Measurements from ENCODE around the gene OTOP3. TPM values are rescaled to one million over a fixed set of nuclear protein-coding genes. Genes with fewer than 3 reads are reported as not detected.
A peak's percentile ranks its signal among the peaks of the same experiment; 100 is the strongest.

The OTOP3 gene
- total and polyA plus RNA-seq, 7 experiments from 2014 or later = not detected

GRCh38 chr17:74987418-74987908, 51.8 kb downstream of the OTOP3 start, which contains the start of gene CDR2L:
Gene CDR2L (plus strand): TSS chr17:74987632. CDS start chr17:74988044, 412 bp downstream.
- peaks cover 6 to 14% of the 10 kb centered on the region in 2 donors for H3K4me1 ChIP-seq (ENCODE audit: control insufficient read depth in 2 of 2, insufficient read depth in 2 of 2, low read length in 2 of 2)
- Mint-ChIP-seq H3K4me1 (peaks cover 5 to 15% (median 10%) of the 10 kb centered on the region in 7 donors), H3K27ac (peak within 1 kb of the TSS in 8 of 9 donors; percentile 10 to 83 (median 66)), H3K36me3 (no peaks in the 10 kb centered on the region), H3K4me3 (peak within 1 kb of the TSS; percentile 84 to 94 (median 89)), H3K9me3 (no peaks in the 10 kb centered on the region), H3K27me3 (peaks cover 0 to 59% (median 0%) of the 10 kb centered on the region in 5 donors)
- DNase-seq = peak; percentile 87 to 94 (median 90)
- ChIA-PET CTCF (interaction anchor here (0.7 to 2.3 kb wide), 7 partner anchors 17 to 250 kb away, joined by 3 to 11 read pairs (median 4); partner anchors contain the start of genes RAB37 and SUMO2), POLR2A (interaction anchor here (1.0 to 3.0 kb wide), 7 partner anchors 12 to 45 kb away, joined by 3 to 22 read pairs (median 3); partner anchors contain the start of gene MRPL58)
- H3K27me3 ChIP-seq (ENCODE audit: control insufficient read depth in 2 of 2, insufficient read depth in 2 of 2, low read length in 2 of 2) = no peaks in the 10 kb centered on the region
- H3K36me3 ChIP-seq (ENCODE audit: control insufficient read depth in 2 of 3, insufficient read depth in 3 of 3, low read length in 3 of 3) = no peaks in the 10 kb centered on the region
- H3K27ac ChIP-seq (ENCODE audit: low read depth, low read length) = peak within 1 kb of the TSS; percentile 8
- H3K4me3 ChIP-seq (ENCODE audit: low read length) = peak within 1 kb of the TSS; percentile 44
- intact Hi-C loops (cut with micrococcal nuclease) = loop anchor here (1.0 to 10.0 kb wide), 8 partner anchors 15 to 277 kb away; partner anchors contain the start of genes HID1 (in 2 of the 2), MRPL58 (in 2 of the 2), GGA3 (in 1 of the 2) and MRPS7 (in 1 of the 2)
- no peaks in the 10 kb centered on the region for H3K9me3 ChIP-seq (ENCODE audit: control insufficient read depth in 2 of 3, low read length in 3 of 3)
- ATAC-seq = peak; percentile 98

GRCh38 chr17:74987909-74988711, 52.4 kb downstream of the OTOP3 start:
- peak overlapping the region; percentile 8 for H3K27ac ChIP-seq (ENCODE audit: low read depth, low read length)
- peaks cover 0 to 59% (median 0%) of the 10 kb centered on the region in 5 donors for H3K27me3 Mint-ChIP-seq
- peak overlapping the region; percentile 63 to 90 (median 76) for H3K4me3 Mint-ChIP-seq
- no peaks in the 10 kb centered on the region for H3K36me3 ChIP-seq (ENCODE audit: control insufficient read depth in 2 of 3, insufficient read depth in 3 of 3, low read length in 3 of 3)
- no peaks in the 10 kb centered on the region for H3K36me3 Mint-ChIP-seq
- H3K4me1 ChIP-seq (ENCODE audit: control insufficient read depth in 2 of 2, insufficient read depth in 2 of 2, low read length in 2 of 2) = peaks cover 6 to 12% of the 10 kb centered on the region in 2 donors
- H3K4me3 ChIP-seq (ENCODE audit: low read length) = peak overlapping the region; percentile 44
- peak overlapping the region in 2 of 9 donors; percentile 6 to 10 for H3K27ac Mint-ChIP-seq
- ChIA-PET CTCF (interaction anchor here (0.9 to 2.3 kb wide), 7 partner anchors 17 to 195 kb away, joined by 3 to 11 read pairs (median 4); partner anchors contain the start of genes MRPL58 and SUMO2), POLR2A (interaction anchor here (0.8 to 3.0 kb wide), 6 partner anchors 12 to 517 kb away, joined by 3 to 22 read pairs (median 3); partner anchors contain the start of gene MRPL58)
- H3K9me3 ChIP-seq (ENCODE audit: control insufficient read depth in 2 of 3, low read length in 3 of 3) = no peaks in the 10 kb centered on the region
- intact Hi-C loops (cut with micrococcal nuclease) = loop anchor here (1.0 to 10.0 kb wide), 8 partner anchors 15 to 277 kb away; partner anchors contain the start of genes HID1 (in 2 of the 2), MRPL58 (in 2 of the 2), GGA3 (in 1 of the 2) and MRPS7 (in 1 of the 2)
- ATAC-seq (peak; percentile 59), DNase-seq (peak in 5 of 9 donors; percentile 21 to 56 (median 23))
- no peaks in the 10 kb centered on the region for H3K9me3 Mint-ChIP-seq
- H3K27me3 ChIP-seq (ENCODE audit: control insufficient read depth in 2 of 2, insufficient read depth in 2 of 2, low read length in 2 of 2) = no peaks in the 10 kb centered on the region
- peaks cover 5 to 11% (median 10%) of the 10 kb centered on the region in 7 donors for H3K4me1 Mint-ChIP-seq

DNA sequence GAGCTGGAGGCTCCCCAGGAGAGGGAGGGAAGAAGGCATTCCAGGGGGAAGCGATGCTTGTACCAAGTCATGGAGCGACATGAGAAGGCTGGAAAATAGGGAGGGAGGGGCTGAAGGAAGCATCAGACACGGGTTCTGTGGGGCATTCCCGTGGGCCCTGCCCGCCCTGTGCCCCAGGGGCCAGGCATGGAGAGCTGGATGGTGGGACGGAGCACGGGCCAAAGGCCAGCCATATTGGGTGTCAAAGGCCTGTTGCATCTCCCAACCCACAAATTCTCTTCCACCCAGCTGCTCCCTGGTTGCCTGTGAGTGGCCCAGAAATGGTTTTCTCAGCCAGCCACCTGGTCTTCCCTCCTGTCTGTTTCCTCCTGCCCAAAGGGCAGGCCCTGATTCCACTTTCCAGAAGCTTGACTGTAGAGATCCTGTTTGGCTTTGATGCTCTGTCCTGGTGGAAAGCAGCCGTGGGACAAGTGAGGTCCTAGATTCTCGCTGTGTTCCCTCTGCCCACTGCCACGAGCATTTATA, 54.9 kb downstream of the OTOP3 start:
- ATAC-seq = no peak
- Mint-ChIP-seq H3K4me3 (no peak overlapping the region), H3K9me3 (no peaks in the 10 kb centered on the region), H3K27me3 (peaks cover 0 to 41% (median 0%) of the 10 kb centered on the region in 5 donors), H3K4me1 (peaks cover 5 to 11% (median 10%) of the 10 kb centered on the region in 7 donors), H3K36me3 (no peaks in the 10 kb centered on the region), H3K27ac (no peak overlapping the region)
- Histone ChIP-seq H3K27ac (ENCODE audit: low read depth, low read length) (no peak overlapping the region), H3K9me3 (ENCODE audit: control insufficient read depth in 2 of 3, low read length in 3 of 3) (no peaks in the 10 kb centered on the region), H3K36me3 (ENCODE audit: control insufficient read depth in 2 of 3, insufficient read depth in 3 of 3, low read length in 3 of 3) (no peaks in the 10 kb centered on the region), H3K4me3 (ENCODE audit: low read length) (no peak overlapping the region), H3K4me1 (ENCODE audit: control insufficient read depth in 2 of 2, insufficient read depth in 2 of 2, low read length in 2 of 2) (peaks cover 6 to 12% of the 10 kb centered on the region in 2 donors), H3K27me3 (ENCODE audit: control insufficient read depth in 2 of 2, insufficient read depth in 2 of 2, low read length in 2 of 2) (no peaks in the 10 kb centered on the region)
- DNase-seq = no peak
- POLR2A ChIA-PET = interaction anchor here (0.9 to 2.0 kb wide), 4 partner anchors 8 to 193 kb away, joined by 3 to 5 read pairs (median 4); partner anchors contain the start of genes HID1, MRPL58 and SUMO2
- CTCF ChIA-PET = interaction anchor here (0.6 kb wide), 1 partner anchor 691 kb away, joined by 3 read pairs; no protein-coding TSS in a partner anchor
- intact Hi-C loops (cut with micrococcal nuclease) = no loop called here

DNA sequence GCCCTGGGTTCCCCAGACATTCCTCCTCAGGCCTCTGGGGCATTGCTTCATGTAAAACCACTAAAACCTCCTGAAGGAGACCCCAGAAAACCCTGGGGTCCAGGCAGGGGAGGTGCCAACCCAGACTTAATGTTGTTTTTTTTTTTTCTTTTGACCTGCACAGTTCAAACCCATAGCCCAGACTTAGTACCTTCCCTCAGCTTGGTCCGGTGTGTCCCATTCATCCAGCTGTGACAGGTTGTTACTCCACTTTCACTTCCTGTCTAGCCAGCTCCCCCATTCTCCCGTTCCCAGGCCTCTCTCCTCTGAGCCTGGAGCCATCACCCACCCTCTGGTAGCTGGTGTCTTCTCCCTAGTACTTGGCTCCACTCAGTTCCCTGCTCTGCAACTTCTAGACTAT, 56.5 kb downstream of the OTOP3 start:
- CTCF ChIA-PET = interaction anchor here (1.2 kb wide), 1 partner anchor 30 kb away, joined by 3 read pairs; no protein-coding TSS in a partner anchor
- Histone ChIP-seq H3K27me3 (ENCODE audit: control insufficient read depth in 2 of 2, insufficient read depth in 2 of 2, low read length in 2 of 2) (no peaks in the 10 kb centered on the region), H3K4me3 (ENCODE audit: low read length) (no peak overlapping the region), H3K27ac (ENCODE audit: low read depth, low read length) (no peak overlapping the region), H3K4me1 (ENCODE audit: control insufficient read depth in 2 of 2, insufficient read depth in 2 of 2, low read length in 2 of 2) (peaks cover under 1 to 7% of the 10 kb centered on the region in 2 donors), H3K9me3 (ENCODE audit: control insufficient read depth in 2 of 3, low read length in 3 of 3) (no peaks in the 10 kb centered on the region), H3K36me3 (ENCODE audit: control insufficient read depth in 2 of 3, insufficient read depth in 3 of 3, low read length in 3 of 3) (no peaks in the 10 kb centered on the region)
- peak overlapping the region in 1 of 9 donors; percentile 61 for H3K27ac Mint-ChIP-seq
- H3K4me1 Mint-ChIP-seq = peaks cover under 1 to 5% (median 2%) of the 10 kb centered on the region in 7 donors
- intact Hi-C loops (cut with micrococcal nuclease) = no loop called here
- POLR2A ChIA-PET = interaction anchor here (0.7 kb wide), 1 partner anchor 22 kb away, joined by 3 read pairs; no protein-coding TSS in a partner anchor
- H3K4me3 Mint-ChIP-seq = no peak overlapping the region
- ATAC-seq (no peak), DNase-seq (no peak)
- no peaks in the 10 kb centered on the region for H3K9me3 Mint-ChIP-seq
- H3K36me3 Mint-ChIP-seq = no peaks in the 10 kb centered on the region
- H3K27me3 Mint-ChIP-seq = peaks cover 0 to 29% (median 0%) of the 10 kb centered on the region in 5 donors

- Histone ChIP-seq H3K27ac (ENCODE audit: low read depth, low read length) (no peak overlapping the region), H3K4me1 (ENCODE audit: control insufficient read depth in 2 of 2, insufficient read depth in 2 of 2, low read length in 2 of 2) (no peaks in the 10 kb centered on the region), H3K36me3 (ENCODE audit: control insufficient read depth in 2 of 3, insufficient read depth in 3 of 3, low read length in 3 of 3) (no peaks in the 10 kb centered on the region), H3K4me3 (ENCODE audit: low read length) (no peak overlapping the region), H3K27me3 (ENCODE audit: control insufficient read depth in 2 of 2, insufficient read depth in 2 of 2, low read length in 2 of 2) (no peaks in the 10 kb centered on the region), H3K9me3 (ENCODE audit: control insufficient read depth in 2 of 3, low read length in 3 of 3) (no peaks in the 10 kb centered on the region)
- Mint-ChIP-seq H3K4me3 (no peak overlapping the region), H3K27me3 (peaks cover 0 to 13% (median 0%) of the 10 kb centered on the region in 5 donors), H3K4me1 (peaks cover 0 to 10% (median 5%) of the 10 kb centered on the region in 7 donors), H3K9me3 (peaks cover 0 to 2% (median 0%) of the 10 kb centered on the region in 11 donors), H3K36me3 (no peaks in the 10 kb centered on the region), H3K27ac (no peak overlapping the region)
- POLR2A ChIA-PET = no interaction called here
- intact Hi-C loops (cut with micrococcal nuclease) = no loop called here
- ATAC-seq (no peak), DNase-seq (no peak)
- CTCF ChIA-PET = no interaction called here
Measured at GRCh38 chr17:74994440-74994839, 58.7 kb downstream of the OTOP3 start.

DNA sequence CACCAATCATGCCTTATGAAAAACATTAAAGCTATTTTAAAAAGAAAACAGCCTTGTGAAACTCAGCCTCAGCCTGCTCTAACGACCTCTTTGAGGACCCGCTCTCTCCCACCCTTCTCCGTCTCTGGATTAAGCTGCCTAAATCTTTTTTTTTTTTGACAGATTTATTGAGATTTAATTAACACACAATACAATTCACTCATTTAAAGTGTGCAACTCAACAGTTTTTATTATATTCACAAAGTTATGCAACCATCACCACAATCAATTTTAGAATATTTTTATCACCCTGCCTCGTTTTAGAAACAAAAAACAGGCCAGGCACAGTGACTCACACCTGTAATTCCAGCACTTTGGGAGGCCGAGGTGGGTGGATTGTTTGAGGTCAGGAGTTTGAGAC, 60.1 kb downstream of the OTOP3 start:
- ChIA-PET CTCF (interaction anchor here (0.8 to 1.1 kb wide), 2 partner anchors 19 to 35 kb away, joined by 3 read pairs; no protein-coding TSS in a partner anchor), POLR2A (interaction anchor here (1.0 kb wide), 2 partner anchors 14 to 16 kb away, joined by 3 to 4 read pairs; partner anchors contain the start of gene MRPL58)
- no peak for DNase-seq
- Histone ChIP-seq H3K36me3 (ENCODE audit: control insufficient read depth in 2 of 3, insufficient read depth in 3 of 3, low read length in 3 of 3) (no peaks in the 10 kb centered on the region), H3K4me3 (ENCODE audit: low read length) (no peak overlapping the region), H3K27me3 (ENCODE audit: control insufficient read depth in 2 of 2, insufficient read depth in 2 of 2, low read length in 2 of 2) (no peaks in the 10 kb centered on the region), H3K27ac (ENCODE audit: low read depth, low read length) (no peak overlapping the region), H3K4me1 (ENCODE audit: control insufficient read depth in 2 of 2, insufficient read depth in 2 of 2, low read length in 2 of 2) (no peaks in the 10 kb centered on the region), H3K9me3 (ENCODE audit: control insufficient read depth in 2 of 3, low read length in 3 of 3) (no peaks in the 10 kb centered on the region)
- peaks cover 0 to 2% (median 0%) of the 10 kb centered on the region in 11 donors for H3K9me3 Mint-ChIP-seq
- intact Hi-C loops (cut with micrococcal nuclease) = no loop called here
- H3K4me1 Mint-ChIP-seq = peaks cover 0 to 10% (median 5%) of the 10 kb centered on the region in 7 donors
- no peaks in the 10 kb centered on the region for H3K36me3 Mint-ChIP-seq
- no peak overlapping the region for H3K27ac Mint-ChIP-seq
- no peak overlapping the region for H3K4me3 Mint-ChIP-seq
- ATAC-seq = no peak
- H3K27me3 Mint-ChIP-seq = peaks cover 0 to 4% (median 0%) of the 10 kb centered on the region in 5 donors
